HL-60 (cell line): Measurements from ENCODE around the gene PLAC8L1.

Experiments
- DNase-seq, 2 experiments: peaks; one replicate each; pipeline ENCODE4 v3.0.0-alpha.2; 2010 to 2020; ENCODE audit warnings: low read depth in 1 of 2, low spot score in 1 of 2
- H3K27ac ChIP-seq: fragments of 250-450 bp; sonication (Bioruptor Pico); replicated peaks from 2 replicates; pipeline ENCODE4 v1.5.1; 2020; ENCODE audit warnings: mild to moderate bottlenecking, moderate library complexity
- H3K27me3 ChIP-seq: fragments of 250-450 bp; sonication (Bioruptor Pico); 2 replicates; pipeline ENCODE4 v1.5.1; 2021; ENCODE audit warnings: mild to moderate bottlenecking, moderate library complexity; ENCODE audit not compliant: insufficient read depth, poor library complexity, severe bottlenecking
- H3K4me3 ChIP-seq: replicated peaks from 2 replicates; pipeline ENCODE4 v1.5.1; 2011; ENCODE audit warnings: mild to moderate bottlenecking, control low read depth, low read length; ENCODE audit not compliant: insufficient read depth
- GABPA ChIP-seq: IDR thresholded peaks from 2 replicates; pipeline ENCODE4 v1.6.1; 2012; ENCODE audit warnings: low read depth
- POLR2AphosphoS5 ChIP-seq: IDR thresholded peaks from 2 replicates; pipeline ENCODE4 v1.6.1; 2012; ENCODE audit warnings: low read depth
- SPI1 ChIP-seq: IDR thresholded peaks from 2 replicates; pipeline ENCODE4 v1.6.1; 2012; ENCODE audit warnings: low read depth, mild to moderate bottlenecking, borderline replicate concordance
- TF ChIP-seq, protein P1 (sequence below): IDR thresholded peaks from 2 replicates; pipeline ENCODE4 v1.6.1; 2012; ENCODE audit warnings: low read depth; ENCODE audit not compliant: insufficient replicate concordance
- TF ChIP-seq, protein P2 (sequence below): IDR thresholded peaks from one replicate; pipeline ENCODE4 v1.5.1; 2011; ENCODE audit warnings: low read length, control low read depth, inconsistent platforms; ENCODE audit not compliant: insufficient read depth

PLAC8L1 gene

DNA sequence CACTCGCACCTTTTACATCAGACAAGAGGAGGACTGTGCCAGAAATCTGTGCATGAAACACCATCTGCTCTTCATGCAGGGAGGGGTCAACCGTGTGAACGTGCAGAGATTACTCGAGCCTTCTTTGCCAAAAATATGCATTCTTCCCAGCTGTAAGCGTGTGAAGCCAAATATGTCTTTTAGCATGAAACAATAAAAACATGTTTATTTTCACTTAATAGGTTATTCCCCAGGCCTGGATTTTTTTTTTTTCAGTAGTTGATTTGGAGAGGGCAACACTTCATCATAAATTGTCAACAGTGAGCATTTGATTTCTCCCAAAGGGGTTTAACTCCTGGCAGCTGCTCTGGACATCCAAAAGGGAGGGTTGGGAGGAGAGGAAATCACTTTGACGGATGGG is 23.8 kb downstream of the PLAC8L1 start:
- no peak overlapping the region for H3K27ac ChIP-seq
- TF ChIP-seq GABPA (no peak), SPI1 (no peak), POLR2AphosphoS5 (no peak)
- TF ChIP-seq, protein P1, sequence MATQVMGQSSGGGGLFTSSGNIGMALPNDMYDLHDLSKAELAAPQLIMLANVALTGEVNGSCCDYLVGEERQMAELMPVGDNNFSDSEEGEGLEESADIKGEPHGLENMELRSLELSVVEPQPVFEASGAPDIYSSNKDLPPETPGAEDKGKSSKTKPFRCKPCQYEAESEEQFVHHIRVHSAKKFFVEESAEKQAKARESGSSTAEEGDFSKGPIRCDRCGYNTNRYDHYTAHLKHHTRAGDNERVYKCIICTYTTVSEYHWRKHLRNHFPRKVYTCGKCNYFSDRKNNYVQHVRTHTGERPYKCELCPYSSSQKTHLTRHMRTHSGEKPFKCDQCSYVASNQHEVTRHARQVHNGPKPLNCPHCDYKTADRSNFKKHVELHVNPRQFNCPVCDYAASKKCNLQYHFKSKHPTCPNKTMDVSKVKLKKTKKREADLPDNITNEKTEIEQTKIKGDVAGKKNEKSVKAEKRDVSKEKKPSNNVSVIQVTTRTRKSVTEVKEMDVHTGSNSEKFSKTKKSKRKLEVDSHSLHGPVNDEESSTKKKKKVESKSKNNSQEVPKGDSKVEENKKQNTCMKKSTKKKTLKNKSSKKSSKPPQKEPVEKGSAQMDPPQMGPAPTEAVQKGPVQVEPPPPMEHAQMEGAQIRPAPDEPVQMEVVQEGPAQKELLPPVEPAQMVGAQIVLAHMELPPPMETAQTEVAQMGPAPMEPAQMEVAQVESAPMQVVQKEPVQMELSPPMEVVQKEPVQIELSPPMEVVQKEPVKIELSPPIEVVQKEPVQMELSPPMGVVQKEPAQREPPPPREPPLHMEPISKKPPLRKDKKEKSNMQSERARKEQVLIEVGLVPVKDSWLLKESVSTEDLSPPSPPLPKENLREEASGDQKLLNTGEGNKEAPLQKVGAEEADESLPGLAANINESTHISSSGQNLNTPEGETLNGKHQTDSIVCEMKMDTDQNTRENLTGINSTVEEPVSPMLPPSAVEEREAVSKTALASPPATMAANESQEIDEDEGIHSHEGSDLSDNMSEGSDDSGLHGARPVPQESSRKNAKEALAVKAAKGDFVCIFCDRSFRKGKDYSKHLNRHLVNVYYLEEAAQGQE, result no peak
- TF ChIP-seq, protein P2, sequence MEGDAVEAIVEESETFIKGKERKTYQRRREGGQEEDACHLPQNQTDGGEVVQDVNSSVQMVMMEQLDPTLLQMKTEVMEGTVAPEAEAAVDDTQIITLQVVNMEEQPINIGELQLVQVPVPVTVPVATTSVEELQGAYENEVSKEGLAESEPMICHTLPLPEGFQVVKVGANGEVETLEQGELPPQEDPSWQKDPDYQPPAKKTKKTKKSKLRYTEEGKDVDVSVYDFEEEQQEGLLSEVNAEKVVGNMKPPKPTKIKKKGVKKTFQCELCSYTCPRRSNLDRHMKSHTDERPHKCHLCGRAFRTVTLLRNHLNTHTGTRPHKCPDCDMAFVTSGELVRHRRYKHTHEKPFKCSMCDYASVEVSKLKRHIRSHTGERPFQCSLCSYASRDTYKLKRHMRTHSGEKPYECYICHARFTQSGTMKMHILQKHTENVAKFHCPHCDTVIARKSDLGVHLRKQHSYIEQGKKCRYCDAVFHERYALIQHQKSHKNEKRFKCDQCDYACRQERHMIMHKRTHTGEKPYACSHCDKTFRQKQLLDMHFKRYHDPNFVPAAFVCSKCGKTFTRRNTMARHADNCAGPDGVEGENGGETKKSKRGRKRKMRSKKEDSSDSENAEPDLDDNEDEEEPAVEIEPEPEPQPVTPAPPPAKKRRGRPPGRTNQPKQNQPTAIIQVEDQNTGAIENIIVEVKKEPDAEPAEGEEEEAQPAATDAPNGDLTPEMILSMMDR, result no peak

DNA sequence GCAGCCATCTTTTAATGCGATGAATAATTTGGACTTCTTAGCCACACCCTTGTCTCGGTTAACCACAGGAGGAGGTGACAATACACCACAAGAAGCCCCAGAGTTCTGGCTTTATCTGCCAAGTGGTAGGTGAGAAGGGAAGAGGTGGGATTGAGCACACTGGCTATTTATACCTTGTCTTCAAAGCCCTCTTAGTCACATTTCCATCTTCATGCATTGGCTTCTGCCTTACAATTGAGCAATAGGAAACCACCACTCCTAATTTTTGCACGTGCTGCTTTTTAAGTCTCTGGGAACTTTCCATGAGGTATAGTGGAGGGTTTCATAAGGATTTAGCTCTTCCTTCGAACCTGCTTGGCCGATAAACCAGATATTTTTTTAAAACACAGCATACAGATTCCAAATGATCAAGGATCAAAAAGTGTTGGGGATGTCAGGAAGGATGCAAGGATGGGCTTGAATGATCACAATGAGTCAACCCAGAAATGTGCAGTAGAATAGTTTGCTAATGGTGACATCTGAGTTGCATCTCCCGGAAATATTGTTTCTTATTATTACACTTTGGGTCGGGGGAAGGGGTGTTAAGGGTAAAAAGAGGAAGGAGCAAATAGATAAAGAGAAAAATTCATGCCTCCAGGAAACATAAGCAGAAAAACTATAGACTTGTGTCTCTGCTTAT is 25.5 kb downstream of the PLAC8L1 start:
- Histone ChIP-seq H3K27ac (peak overlapping the region; percentile 32), H3K27me3 (no peaks in the 10 kb centered on the region), H3K4me3 (no peak overlapping the region)
- TF ChIP-seq SPI1 (no peak), POLR2AphosphoS5 (0 out of 2 replicates have a peak, but pooled peaks have one; percentile 15), GABPA (no peak)
- TF ChIP-seq, protein P2, result no peak
- TF ChIP-seq, protein P1, result no peak
- peak; percentile 43 to 84 for DNase-seq

More for the DNA sequence above, 23.8 kb downstream of the PLAC8L1 start:
- Histone ChIP-seq H3K27me3 (no peaks in the 10 kb centered on the region), H3K4me3 (no peak overlapping the region)
- no peak for DNase-seq

DNA sequence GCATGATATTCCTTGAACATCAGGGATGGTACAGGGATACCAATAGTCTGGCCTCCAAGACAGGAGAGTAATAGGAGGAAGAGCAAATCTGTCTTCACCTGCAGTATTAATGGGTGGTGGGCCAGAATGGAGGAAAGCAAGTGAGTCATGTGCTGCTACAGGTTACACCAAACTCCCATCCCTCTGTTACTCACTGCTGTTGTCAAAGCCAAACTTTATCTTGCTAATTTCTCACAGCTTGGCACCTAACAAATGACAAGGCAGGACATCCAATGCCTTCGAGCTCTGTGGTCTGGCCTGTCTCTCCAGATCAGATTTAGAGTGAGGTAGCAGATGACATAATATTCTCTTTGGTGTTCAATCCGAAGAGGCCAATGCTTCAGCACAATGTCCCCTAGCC is 26.8 kb downstream of the PLAC8L1 start:
- Histone ChIP-seq H3K4me3 (no peak overlapping the region), H3K27ac (no peak overlapping the region), H3K27me3 (no peaks in the 10 kb centered on the region)
- no peak for DNase-seq
- TF ChIP-seq POLR2AphosphoS5, result no peak
- TF ChIP-seq SPI1, result no peak
- TF ChIP-seq GABPA, result no peak
- TF ChIP-seq, protein P2, result no peak
- TF ChIP-seq, protein P1, result no peak
